Stomach smooth muscle (tissue), 2 donors: ENCODE measurements around the gene ADGRL1.
"Not testable (repeated sequence)": the region's sequence is repeated elsewhere in the genome, so short reads cannot be mapped to it uniquely, and the experiment has no call there.

Source experiments
- H3K27ac ChIP-seq: one replicate; pipeline ENCODE4 v1.7.0; 2013; ENCODE audit warnings: mild to moderate bottlenecking, low read length, inconsistent platforms
- H3K27me3 ChIP-seq, 2 donors: one replicate each; pipeline ENCODE4 v1.7.0; 2013; ENCODE audit warnings: low read length in 2 of 2; ENCODE audit not compliant: insufficient read depth in 2 of 2, control insufficient read depth in 1 of 2
- H3K36me3 ChIP-seq, 2 donors: one replicate each; pipeline ENCODE4 v1.7.0; 2013; ENCODE audit warnings: low read length in 2 of 2; ENCODE audit not compliant: control insufficient read depth in 2 of 2, insufficient read depth in 2 of 2
- H3K4me1 ChIP-seq: one replicate; pipeline ENCODE4 v1.7.0; 2013; ENCODE audit warnings: low read length; ENCODE audit not compliant: control insufficient read depth, insufficient read depth
- H3K4me3 ChIP-seq, 2 donors: one replicate each; pipeline ENCODE4 v1.7.0; 2013; ENCODE audit warnings: low read length in 2 of 2
- H3K9ac ChIP-seq, 2 donors: one replicate each; pipeline ENCODE4 v1.7.0; 2013; ENCODE audit warnings: low read length in 2 of 2, mild to moderate bottlenecking in 1 of 2
- H3K9me3 ChIP-seq, 2 donors: one replicate each; pipeline ENCODE4 v1.7.0; 2013; ENCODE audit warnings: low read length in 2 of 2; ENCODE audit not compliant: control insufficient read depth in 2 of 2
- donor health status: healthy.
- donor health status: Pancreatic carcinoma.

The ADGRL1 gene

DNA sequence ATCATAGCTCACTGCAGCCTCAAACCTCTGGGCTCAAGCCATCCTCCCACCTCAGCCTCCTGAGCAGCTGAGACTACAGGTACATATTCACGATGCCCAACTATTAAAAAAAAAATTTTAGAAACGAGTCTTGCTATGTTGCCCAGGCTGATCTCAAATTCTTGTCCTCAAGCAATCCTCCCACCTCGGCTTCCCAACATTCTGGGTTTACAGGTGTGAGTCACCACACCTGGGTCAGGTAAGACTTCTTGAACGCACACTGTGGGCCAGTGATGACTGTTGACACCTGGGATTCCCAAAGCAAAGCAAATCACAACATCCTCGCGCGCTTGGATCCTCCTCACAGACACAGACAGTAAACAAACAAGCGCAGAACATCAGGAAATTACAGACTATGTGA, 4.5 kb downstream of the ADGRL1 start:
- not testable (repeated sequence) for H3K27me3 ChIP-seq, H3K9me3 ChIP-seq, H3K36me3 ChIP-seq, H3K9ac ChIP-seq, H3K27ac ChIP-seq, H3K4me3 ChIP-seq, H3K4me1 ChIP-seq

DNA sequence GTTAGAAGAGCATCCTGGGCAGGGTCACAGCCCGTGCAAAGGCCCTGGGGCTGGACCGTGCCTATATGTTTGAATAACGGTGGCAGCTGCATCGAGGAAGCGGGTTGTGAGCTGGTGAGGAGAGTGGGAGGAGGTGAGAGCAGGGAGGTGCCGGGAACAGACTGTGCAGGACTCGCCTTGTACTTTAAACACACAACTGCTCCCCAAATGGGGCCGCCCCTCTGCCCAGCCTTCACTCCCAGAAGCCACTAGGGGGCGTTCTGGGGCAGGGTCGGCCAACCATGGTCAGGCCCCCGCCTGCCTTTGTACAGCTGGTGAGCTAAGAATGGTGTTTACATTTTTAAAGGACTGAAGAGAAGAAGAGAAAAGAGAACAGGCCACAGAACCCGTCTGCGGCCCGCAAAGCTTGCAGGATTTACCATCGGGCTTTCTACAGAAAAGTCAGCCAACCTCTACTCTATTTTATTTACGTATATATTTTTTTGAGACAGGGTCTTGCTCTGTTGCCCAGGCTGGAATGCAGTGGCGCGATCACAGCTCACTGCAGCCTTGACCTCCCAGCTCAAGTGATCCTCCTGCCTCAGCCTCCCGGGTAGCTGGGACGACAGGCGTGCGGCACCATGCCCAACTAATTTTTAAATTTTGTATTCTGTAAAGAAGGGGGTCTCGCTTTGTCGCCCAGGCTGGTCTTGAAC, 5.7 kb downstream of the ADGRL1 start:
- H3K9me3 ChIP-seq, H3K36me3 ChIP-seq, H3K9ac ChIP-seq, H3K4me3 ChIP-seq, H3K27me3 ChIP-seq: not testable (repeated sequence)
- H3K27ac ChIP-seq, result peak overlapping the region; percentile 2
- peaks cover 13% of the 10 kb centered on the region for H3K4me1 ChIP-seq

DNA sequence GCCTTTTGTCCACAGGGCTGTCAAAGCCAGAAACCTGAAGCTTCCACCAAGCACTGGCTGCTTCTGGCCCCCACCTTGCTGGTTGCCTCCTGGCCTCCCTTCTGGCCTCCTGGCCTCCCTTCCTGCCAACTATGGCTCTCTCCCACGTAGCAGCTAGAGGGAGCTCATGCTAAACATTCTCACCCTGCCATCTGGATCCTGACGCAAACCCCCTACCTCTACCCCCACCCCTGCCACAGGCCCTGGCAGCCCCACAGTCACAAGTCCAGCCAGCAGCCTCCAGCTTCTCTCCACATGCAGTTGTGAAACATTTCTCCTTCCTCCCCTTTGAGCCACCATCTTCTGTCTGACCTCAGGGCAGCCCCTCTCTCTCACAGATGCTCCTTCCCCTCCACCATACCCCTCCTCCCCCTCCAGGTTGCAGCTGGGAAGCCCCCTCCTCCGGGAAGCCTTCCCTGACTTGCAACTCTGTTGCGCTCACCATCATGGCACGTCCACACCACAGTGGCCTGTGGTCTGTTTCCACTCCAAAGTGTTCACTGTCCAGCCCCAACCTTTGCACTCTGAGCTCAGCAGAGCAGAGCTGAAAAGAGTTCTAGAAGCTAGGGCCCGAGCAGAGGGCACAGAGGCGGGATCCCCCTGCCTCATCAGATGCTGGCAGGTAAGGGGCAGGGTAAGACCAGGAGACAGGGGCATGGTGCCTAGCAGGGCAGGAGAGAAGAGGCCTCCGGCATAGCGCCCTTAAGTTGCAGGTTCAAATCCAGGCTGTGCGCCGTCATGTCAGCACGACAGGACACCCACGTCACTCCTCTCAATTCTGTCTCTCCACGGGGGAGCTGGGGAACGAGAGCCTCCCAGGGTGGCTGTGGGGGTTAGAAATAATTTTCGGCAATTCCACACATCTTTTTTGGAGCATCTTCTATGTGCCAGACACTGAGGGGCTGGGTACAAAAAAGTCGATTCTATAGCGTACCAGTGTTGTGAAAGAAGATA, 7.3 kb downstream of the ADGRL1 start:
- H3K4me3 ChIP-seq, result no peak overlapping the region
- H3K9me3 ChIP-seq, result no peaks in the 10 kb centered on the region
- H3K36me3 ChIP-seq, result no peaks in the 10 kb centered on the region
- H3K27me3 ChIP-seq, result no peaks in the 10 kb centered on the region
- H3K4me1 ChIP-seq, result peaks cover 9% of the 10 kb centered on the region
- no peak overlapping the region for H3K27ac ChIP-seq
- H3K9ac ChIP-seq, result no peak overlapping the region

DNA sequence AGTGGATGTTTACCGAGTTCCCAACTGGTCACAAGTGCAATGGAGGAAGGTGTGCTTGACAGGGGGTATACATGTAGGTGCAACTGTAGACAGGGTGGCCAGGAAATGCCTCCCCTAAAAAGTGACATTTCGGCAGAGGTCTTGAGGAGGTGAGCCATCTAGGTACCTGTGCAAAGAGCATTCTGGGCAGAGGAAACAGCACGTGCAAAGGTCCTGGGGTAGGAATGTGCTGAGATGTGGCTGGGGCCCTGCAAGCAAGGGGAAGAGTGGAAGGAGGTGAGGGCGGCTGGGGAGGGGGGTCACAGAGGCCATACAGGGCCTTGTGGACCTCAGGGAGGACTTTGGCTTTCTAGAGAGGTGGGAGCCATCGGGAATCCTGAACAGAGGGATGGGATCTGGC, 8.1 kb downstream of the ADGRL1 start:
- no peak overlapping the region for H3K4me3 ChIP-seq
- H3K27ac ChIP-seq, result no peak overlapping the region
- peaks cover 9% of the 10 kb centered on the region for H3K4me1 ChIP-seq
- no peak overlapping the region for H3K9ac ChIP-seq
- no peaks in the 10 kb centered on the region for H3K36me3 ChIP-seq
- H3K9me3 ChIP-seq, result no peaks in the 10 kb centered on the region
- H3K27me3 ChIP-seq, result no peaks in the 10 kb centered on the region

DNA sequence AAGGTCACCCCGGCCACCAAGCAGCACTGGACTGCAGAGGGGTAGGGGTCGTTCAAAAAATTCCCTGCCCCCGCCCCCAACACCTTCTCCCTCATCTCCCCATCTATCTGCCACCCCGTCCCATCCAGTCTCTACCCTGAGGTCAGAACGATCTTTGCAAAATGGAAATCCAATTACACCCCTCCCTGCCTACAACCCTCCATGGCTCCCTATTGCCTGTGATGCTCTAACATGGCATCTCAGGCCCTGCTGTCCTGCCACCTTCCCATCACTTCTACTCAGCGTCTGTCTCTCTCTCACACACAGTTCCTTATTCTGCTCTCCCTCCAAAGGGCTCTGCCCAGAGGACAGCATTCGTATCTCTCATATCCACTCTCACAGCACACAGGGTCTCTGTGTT, 8.7 kb downstream of the ADGRL1 start:
- not testable (repeated sequence) for H3K9ac ChIP-seq, H3K36me3 ChIP-seq, H3K4me1 ChIP-seq, H3K4me3 ChIP-seq, H3K27ac ChIP-seq, H3K27me3 ChIP-seq, H3K9me3 ChIP-seq

DNA sequence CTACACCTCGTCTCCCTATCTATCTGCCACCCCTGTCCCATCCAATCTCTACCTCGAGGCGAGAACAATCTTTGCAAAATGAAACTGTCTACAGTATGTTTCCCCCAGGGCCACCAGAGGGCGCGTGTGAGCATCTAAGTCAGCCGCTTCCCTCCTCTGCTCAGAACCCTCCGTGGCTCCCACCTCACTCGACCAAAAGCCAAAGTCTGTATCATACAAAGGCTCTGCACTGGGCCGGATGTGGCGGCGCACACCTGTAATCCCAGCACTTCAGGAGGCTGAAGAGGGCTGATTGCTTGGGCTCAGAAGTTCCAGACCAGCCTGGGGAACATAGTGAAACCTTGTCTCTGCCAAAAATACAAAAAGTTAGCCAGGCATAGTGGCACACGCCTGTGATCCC, 9.9 kb downstream of the ADGRL1 start:
- not testable (repeated sequence) for H3K27me3 ChIP-seq, H3K9me3 ChIP-seq, H3K36me3 ChIP-seq, H3K27ac ChIP-seq, H3K4me1 ChIP-seq, H3K9ac ChIP-seq, H3K4me3 ChIP-seq

DNA sequence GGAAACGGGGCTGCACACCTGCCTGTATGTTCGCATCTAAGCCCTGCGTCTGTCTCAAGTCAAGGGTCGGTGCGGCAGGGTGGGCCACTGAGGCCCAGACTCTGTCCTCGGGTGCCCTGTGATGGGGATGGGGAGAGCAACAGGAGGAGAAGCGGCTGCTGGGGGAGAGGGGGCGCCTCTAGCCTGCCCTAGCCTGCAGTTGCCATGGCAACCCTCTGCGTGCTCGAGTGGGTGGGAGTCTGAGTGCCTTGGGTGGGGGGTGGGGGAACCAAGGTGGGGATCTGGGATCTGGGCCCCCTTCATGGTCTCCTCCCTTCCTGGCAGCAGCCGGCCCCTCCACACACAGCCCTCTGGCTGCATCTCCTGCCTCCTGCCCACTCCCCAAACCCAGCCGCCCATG, 10.8 kb downstream of the ADGRL1 start:
- H3K36me3 ChIP-seq, H3K4me1 ChIP-seq, H3K9ac ChIP-seq, H3K27me3 ChIP-seq, H3K27ac ChIP-seq, H3K9me3 ChIP-seq, H3K4me3 ChIP-seq: not testable (repeated sequence)

DNA sequence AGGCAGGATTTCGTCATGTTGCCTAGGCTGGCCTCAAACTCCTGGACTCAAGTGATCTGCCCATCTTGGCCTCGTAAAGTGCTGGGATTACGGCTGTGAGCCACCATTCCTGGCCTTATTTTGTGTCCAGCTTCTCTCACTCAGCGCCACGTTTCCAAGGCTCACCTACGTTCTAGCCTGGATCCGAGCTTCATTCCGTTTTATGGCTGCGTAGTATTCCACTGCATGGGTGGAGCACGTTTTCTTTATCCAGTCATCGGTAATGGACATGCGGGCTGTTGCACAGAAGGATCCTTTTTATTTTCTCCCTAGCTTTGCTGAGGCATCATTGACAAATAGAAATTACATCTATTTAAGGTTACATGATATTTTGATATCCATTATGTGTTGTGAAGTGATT, 16.6 kb downstream of the ADGRL1 start:
- peaks cover 3% of the 10 kb centered on the region for H3K4me1 ChIP-seq
- no peak overlapping the region for H3K9ac ChIP-seq
- no peaks in the 10 kb centered on the region for H3K9me3 ChIP-seq
- no peak overlapping the region for H3K4me3 ChIP-seq
- H3K27me3 ChIP-seq, result no peaks in the 10 kb centered on the region
- no peak overlapping the region for H3K27ac ChIP-seq
- no peaks in the 10 kb centered on the region for H3K36me3 ChIP-seq

DNA sequence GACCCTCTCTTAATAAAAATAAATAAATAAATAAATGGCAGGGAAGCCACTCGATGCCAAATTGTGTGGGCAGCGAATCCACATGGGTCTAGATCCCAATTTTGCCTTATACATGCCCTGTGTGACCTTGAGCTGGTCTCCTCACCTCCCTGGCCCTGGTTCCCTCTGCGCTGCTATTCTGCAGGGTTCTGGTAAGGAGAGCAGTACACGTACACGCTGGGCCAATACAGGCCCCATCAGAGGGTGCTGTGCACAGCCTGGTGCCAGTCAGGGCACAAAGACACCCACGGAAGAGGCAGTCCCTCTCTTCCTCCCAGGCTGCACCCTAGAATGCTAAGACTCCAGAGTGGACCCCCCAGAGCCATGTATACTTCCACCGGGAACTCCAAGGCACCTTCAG, 17.9 kb downstream of the ADGRL1 start:
- H3K4me3 ChIP-seq, H3K27ac ChIP-seq, H3K9ac ChIP-seq, H3K36me3 ChIP-seq, H3K4me1 ChIP-seq, H3K9me3 ChIP-seq, H3K27me3 ChIP-seq: not testable (repeated sequence)

DNA sequence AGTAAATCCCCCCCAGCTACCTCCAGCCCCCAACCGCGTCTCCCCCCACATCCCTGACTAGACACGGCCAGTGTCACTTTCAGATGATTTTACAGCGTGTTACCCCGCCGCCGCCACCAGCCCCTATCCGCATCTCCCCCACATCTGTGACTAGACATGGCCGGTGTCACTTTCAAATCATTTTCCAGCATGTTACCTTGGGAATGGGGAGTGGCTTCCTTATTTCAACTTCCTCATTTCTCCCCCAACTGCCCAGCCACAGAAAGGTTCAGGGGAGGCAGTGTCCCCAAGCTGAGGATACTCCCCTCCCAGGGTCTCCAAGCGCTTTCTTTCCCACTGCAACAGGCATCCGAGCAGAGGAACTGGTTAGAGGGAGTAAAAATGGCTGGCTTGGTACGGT, 18.4 kb downstream of the ADGRL1 start:
- Histone ChIP-seq H3K36me3 (no peaks in the 10 kb centered on the region), H3K4me1 (no peaks in the 10 kb centered on the region), H3K9me3 (no peaks in the 10 kb centered on the region), H3K27ac (no peak overlapping the region), H3K27me3 (no peaks in the 10 kb centered on the region), H3K9ac (no peak overlapping the region), H3K4me3 (no peak overlapping the region)

DNA sequence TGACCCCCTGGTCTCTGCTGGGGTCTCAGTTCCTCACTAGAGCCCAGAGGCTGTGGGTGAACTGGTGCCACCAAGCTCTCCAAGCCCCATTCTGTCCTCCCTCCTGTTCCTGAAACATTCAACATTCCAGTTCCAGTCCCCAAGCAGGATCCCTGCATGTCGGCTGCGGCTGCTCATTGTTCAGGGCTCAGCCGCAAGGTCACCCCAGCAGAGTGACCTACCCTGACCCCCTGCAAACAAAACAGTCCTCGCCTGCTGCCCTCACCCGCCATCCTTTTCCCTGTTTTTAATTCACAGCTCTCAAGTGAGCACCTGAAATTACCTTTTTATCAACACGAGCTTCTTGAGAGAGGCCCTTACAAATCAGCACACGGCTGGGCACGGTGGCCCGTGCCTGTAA, 19.3 kb downstream of the ADGRL1 start:
- not testable (repeated sequence) for H3K4me1 ChIP-seq, H3K4me3 ChIP-seq

More for the DNA sequence above, 19.3 kb downstream of the ADGRL1 start:
- not testable (repeated sequence) for H3K36me3 ChIP-seq, H3K27ac ChIP-seq, H3K9me3 ChIP-seq, H3K9ac ChIP-seq, H3K27me3 ChIP-seq
